HT-29 (cell line): ENCODE data around the gene KRT81. TPM values are rescaled to one million over a fixed set of nuclear protein-coding genes. Genes with fewer than 3 reads are reported as not detected.

Experiments used
- DNase-seq: peaks from one replicate; pipeline ENCODE4 v3.0.0-alpha.2; 2015; ENCODE audit warnings: low spot score
- total RNA-seq: library from RNA; depleted of rRNA; stranded (reverse); fragments of >200 nt; shearing (Covaris generic); gene quantifications from 2 replicates; pipeline ENCODE4 v1.2.3, GENCODE V29; 2014; rRNA removed

The KRT81 gene
- total RNA-seq = 0.21 TPM in 1 of 2 replicates, not detected in the other

DNA sequence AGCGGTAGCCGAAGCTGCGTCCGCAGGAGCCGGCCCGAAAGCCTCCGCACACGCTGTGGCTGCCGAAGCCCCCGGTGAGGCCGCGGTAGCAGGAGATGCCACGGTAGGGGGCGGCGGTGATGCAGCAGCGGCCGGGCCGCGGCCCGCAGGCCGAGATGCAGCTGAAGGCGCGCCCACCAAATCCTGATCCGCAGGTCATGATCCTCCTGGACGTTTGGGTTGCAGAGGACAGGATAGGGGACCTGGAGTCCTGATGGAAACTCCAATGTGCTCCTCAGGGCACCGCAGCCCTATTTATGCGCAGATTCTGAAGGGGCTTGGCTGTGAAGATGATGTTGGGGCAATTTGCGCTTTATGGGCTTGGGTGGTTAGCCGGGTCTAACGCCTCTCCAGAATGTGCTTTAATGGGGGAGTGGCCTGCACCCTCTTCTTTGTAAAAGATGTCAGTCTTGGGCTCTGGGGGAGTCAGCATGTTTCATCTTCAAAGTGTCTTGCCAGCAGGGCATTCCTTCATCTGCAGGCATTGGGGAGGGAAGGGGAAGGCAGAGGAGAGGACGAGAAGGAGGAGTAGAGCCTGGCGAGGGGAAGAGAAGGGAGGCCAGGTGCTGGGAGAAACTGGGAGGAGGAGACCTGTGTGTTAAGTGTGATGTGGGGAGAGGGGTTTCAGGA, at the start of gene KRT81:
KRT81 (minus strand) TSS at position 268 of the 669 bp plus-strand sequence; CDS start at position 199, 69 bp downstream.
- DNase-seq = no peak

- no peak for DNase-seq
These were observed 47.1 kb upstream of the KRT81 start for GRCh38 chr12:52338241-52338960.

- DNase-seq = no peak
These were observed 45.7 kb upstream of the KRT81 start for GRCh38 chr12:52337054-52337453.

DNA sequence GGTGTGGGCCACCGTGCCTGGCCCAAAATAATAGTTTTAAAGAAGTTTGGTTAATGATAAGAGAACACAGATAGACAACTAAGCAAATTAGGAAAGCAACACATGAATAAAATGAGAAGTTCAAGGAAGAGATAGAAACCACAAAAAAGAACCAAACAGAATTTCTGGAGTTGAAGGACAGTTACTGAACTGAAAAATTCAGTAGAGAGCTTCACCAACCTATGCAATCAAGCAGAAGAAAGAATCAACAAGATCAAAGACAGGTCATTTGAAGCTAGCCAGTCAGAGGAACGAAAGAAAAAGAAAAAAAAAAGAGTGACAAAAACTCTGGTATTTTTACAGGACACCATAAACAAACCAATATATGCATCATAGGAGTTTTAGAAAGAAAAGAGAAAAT, 45.3 kb upstream of the KRT81 start:
- no peak for DNase-seq

- peak; percentile 52 for DNase-seq
These were observed 44.4 kb upstream of the KRT81 start for GRCh38 chr12:52335598-52336262.

- no peak for DNase-seq
These were observed 42.9 kb upstream of the KRT81 start for GRCh38 chr12:52334185-52334584.

DNA sequence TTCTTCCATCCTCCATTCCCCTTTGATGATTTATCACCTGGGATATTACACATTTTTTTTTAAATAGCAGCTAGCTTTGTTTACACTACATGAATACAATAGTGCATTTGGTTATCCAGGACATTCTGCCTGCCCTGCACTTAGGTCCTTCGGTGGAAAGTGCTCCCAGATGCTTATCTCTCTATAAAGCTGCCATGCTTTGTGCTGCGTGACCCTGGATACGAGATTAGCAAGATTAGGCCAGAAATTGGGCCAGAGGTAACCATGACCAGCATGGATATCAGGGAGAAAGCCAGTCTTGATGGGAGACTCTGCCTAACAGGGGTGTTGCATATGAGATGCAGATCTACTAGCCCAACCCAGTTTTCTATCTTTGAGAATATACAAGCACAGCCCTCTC, 42.0 kb upstream of the KRT81 start:
- peak; percentile 45 for DNase-seq

- DNase-seq = no peak
These were observed 41.0 kb upstream of the KRT81 start for GRCh38 chr12:52332381-52332780.

GRCh38 chr12:52331833-52332232, 40.5 kb upstream of the KRT81 start:
- DNase-seq = no peak

- DNase-seq = no peak
These were observed 39.7 kb upstream of the KRT81 start for GRCh38 chr12:52331039-52331438.

DNA sequence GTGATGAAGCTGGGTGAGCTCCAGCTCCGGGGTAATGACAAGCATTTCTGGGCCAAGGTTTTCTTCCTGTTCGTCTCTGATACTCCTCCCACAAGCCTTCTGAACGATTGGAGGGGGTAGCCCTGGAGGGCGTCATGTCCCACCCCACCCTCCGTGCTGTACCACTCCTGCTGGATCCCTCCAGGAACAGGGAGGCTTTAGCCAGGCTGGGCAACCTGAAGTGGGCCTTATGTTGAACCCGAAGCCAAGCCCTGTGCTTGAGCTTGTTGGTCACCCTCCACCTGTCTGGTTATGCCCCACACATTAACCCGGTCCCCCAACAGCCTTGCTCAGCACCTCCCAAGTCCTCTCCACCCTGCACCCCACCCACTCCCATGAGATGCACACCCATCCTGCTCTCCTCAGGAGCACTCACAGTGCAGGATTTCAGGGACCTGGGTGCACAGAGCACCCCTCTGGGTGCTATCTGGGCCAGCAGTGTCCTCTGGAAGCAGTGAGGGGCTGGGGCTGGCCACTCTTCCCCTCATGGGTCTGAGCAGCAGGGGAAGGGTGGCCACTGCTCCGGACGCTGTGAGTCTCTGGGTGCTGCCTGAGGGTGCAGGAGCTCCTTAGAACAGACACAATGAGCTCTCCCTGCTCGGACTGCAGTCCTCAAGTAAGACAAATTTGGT, 36.6 kb upstream of the KRT81 start:
- DNase-seq = no peak

GRCh38 chr12:52327052-52327829, 35.9 kb upstream of the KRT81 start:
- DNase-seq = peak; percentile 95

DNA sequence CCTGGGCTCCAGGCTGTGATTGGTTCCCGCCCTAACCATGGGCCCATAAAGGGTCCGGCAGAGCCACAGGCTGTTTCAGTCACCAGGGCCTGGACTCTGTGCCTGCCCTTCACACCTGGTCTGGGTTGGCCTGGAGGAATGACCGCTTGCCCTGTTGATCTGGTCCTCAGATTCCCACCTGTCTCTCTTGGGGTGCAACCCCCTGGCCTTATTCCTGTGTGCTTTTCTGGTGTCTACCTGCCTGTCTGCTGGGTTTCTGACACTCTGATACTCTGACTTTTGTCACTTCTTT, 32.8 kb upstream of the KRT81 start:
- DNase-seq = no peak

DNA sequence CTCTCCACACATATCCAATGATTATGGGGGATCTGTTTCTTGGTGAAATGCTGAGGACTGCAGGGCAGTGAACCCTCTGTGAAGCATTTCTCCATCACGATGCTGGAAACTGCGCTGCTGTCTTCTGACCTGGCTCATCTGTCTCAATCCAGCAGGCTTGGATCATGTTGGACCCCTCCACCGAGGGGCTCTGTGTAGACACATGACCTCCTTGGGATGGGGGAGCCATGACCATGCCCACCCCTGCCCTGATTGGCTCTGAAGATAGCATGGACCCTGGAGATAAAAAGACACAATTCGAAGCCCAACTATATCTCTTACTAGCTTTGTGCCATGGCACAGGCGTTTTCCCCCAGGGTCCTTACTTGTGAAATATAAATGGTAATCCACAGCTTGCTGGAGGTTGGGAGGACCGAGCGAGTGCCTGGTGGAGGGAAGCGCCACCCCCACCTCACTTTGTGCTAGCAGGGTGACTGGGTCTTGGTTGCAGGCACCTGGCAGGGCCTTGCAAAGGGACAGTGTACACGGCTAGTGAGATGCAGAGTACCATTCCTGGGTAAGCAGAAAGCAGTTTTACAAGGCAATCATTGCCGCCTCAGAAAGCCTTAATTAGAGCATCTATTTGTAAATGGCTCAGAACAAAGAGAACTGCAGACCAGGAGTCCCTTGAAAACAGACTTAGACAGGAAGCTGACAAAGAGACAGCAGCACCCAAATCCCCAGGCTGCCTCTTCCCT, 32.2 kb upstream of the KRT81 start:
- DNase-seq = no peak

- no peak for DNase-seq
These were observed 31.7 kb upstream of the KRT81 start for GRCh38 chr12:52323001-52323400.

- DNase-seq = no peak
These were observed 30.7 kb upstream of the KRT81 start for GRCh38 chr12:52322069-52322468.

GRCh38 chr12:52321418-52321817, 30.1 kb upstream of the KRT81 start:
- DNase-seq = no peak

- DNase-seq = no peak
These were observed 29.6 kb upstream of the KRT81 start, which contains the start of gene KRT83 for GRCh38 chr12:52320784-52321400. Gene KRT83 (minus strand): TSS chr12:52321398. CDS start chr12:52321335, 63 bp downstream.

- DNase-seq = peak; percentile 47
These were observed 27.8 kb upstream of the KRT81 start for GRCh38 chr12:52319097-52319496.
